ENCODE measurements around the gene CEBPE. TPM values are rescaled to one million over a fixed set of nuclear protein-coding genes. Genes with fewer than 3 reads are reported as not detected.
A peak's percentile ranks its signal among the peaks of the same experiment; 100 is the strongest.

Gene CEBPE
- total RNA-seq, 2 donors from 2014 or later, result not detected

DNA sequence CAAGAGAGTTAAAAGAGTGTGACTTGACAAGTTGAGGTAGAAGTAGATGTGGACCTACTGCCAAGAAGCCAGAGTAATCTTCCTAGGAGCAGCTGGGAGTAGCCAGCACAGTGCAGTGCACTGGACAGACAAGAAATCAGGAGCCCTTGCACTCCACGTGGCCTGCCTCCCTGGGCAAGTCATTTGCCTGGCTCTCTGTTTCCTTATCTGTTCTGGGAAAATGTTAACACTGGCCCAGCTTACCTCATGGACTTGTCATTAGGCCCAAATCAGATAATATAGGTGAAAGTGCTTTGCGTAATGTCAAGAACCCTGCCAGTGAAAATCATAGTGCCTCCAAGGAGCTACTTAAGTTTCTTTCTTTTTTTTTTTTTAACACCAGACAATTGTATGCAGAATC lies 45.2 kb upstream of the CEBPE start:
- Histone ChIP-seq H3K4me1 (peaks cover 51% of the 10 kb centered on the region), H3K27ac (peak overlapping the region; percentile 60 to 85 (median 74)), H3K9me3 (no peaks in the 10 kb centered on the region), H3K36me3 (replicated peaks in 1 of 2; ENCODE audit: insufficient read depth in 1 of 2, low read depth in 2 of 2) (no peaks in the 10 kb centered on the region), H3K4me3 (no peak overlapping the region), H3K27me3 (no peaks in the 10 kb centered on the region)
- peak; percentile 80 to 92 (median 86) for DNase-seq
- ATAC-seq, result peak; percentile 97
- intact Hi-C loops (cut with DNase I), result no loop called here
- TF ChIP-seq, protein P1, sequence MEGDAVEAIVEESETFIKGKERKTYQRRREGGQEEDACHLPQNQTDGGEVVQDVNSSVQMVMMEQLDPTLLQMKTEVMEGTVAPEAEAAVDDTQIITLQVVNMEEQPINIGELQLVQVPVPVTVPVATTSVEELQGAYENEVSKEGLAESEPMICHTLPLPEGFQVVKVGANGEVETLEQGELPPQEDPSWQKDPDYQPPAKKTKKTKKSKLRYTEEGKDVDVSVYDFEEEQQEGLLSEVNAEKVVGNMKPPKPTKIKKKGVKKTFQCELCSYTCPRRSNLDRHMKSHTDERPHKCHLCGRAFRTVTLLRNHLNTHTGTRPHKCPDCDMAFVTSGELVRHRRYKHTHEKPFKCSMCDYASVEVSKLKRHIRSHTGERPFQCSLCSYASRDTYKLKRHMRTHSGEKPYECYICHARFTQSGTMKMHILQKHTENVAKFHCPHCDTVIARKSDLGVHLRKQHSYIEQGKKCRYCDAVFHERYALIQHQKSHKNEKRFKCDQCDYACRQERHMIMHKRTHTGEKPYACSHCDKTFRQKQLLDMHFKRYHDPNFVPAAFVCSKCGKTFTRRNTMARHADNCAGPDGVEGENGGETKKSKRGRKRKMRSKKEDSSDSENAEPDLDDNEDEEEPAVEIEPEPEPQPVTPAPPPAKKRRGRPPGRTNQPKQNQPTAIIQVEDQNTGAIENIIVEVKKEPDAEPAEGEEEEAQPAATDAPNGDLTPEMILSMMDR (IDR thresholded peaks at IDR 0.05), result peak in 1 of 7 experiments; percentile 3
- TF ChIP-seq POLR2A (IDR thresholded peaks at IDR 0.05), result peak in 2 of 3 donors; percentile 19 to 32
- WGBS, 2 donors, result 25 to 41% methylated on average over 2 of the region's 2 CpGs

DNA sequence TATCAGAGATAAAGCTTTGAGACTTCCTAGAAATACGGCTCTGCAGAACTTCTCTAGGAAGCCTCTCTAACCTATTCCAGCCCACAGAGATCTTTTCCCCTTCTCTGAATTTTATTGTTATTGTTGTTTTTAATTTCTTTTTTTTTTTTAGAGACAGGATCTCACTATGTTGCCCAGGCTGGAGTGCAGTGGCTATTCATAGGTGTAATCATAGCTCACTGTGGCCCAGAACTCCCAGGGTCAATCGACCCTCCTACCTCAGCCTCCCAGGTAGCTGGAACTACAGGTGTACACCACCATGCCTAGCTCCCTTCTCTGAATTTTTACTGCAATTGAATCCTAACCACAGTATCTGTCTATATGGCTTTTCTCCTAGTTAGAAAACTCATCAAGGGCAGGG lies 44.8 kb upstream of the CEBPE start:
- TF ChIP-seq, protein P1 (IDR thresholded peaks at IDR 0.05), result no peak
- no peak for TF ChIP-seq POLR2A (IDR thresholded peaks at IDR 0.05)
- DNase-seq, result no peak
- no peak for ATAC-seq
- Histone ChIP-seq H3K9me3 (no peaks in the 10 kb centered on the region), H3K4me1 (peaks cover 50% of the 10 kb centered on the region), H3K27ac (peak overlapping the region; percentile 60 to 85 (median 74)), H3K27me3 (no peaks in the 10 kb centered on the region), H3K36me3 (replicated peaks in 1 of 2; ENCODE audit: insufficient read depth in 1 of 2, low read depth in 2 of 2) (no peaks in the 10 kb centered on the region), H3K4me3 (no peak overlapping the region)
- intact Hi-C loops (cut with DNase I), result no loop called here
- WGBS, 2 donors, result 85 to 93% methylated on average over 2 of the region's 2 CpGs

DNA sequence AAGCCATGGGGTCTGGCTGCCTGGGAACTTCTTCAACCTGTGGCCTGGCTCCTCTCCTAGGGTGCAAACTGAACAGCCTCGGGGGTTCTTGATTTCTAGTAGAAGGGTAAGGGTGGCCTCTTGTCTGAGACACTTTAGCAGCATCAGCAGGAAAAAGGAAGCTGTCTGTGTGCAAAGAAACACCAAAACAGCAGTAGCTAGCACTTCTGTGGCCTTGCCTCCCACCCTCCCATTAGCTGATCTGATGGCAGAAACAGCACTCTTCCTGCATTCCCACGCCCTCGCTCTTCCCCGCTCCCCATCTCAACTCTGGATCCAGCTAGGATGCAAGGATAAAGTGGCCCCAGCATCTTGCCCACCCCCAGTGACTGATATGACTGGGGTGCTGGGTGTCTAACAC lies 43.7 kb upstream of the CEBPE start:
- WGBS, 2 donors, result 75 to 79% methylated on average over 4 of the region's 4 CpGs
- no peak overlapping the region for H3K4me3 ChIP-seq
- H3K9me3 ChIP-seq, result no peaks in the 10 kb centered on the region
- peak overlapping the region in 1 of 4 donors; percentile 6 for H3K27ac ChIP-seq
- no peak for TF ChIP-seq POLR2A (IDR thresholded peaks at IDR 0.05)
- TF ChIP-seq, protein P1 (IDR thresholded peaks at IDR 0.05), result no peak
- DNase-seq (peak in 1 of 4 donors; percentile 22), ATAC-seq (no peak)
- peaks cover 41% of the 10 kb centered on the region for H3K4me1 ChIP-seq
- no peaks in the 10 kb centered on the region for H3K36me3 ChIP-seq (replicated peaks in 1 of 2; ENCODE audit: insufficient read depth in 1 of 2, low read depth in 2 of 2)
- H3K27me3 ChIP-seq, result no peaks in the 10 kb centered on the region
- intact Hi-C loops (cut with DNase I), result no loop called here

DNA sequence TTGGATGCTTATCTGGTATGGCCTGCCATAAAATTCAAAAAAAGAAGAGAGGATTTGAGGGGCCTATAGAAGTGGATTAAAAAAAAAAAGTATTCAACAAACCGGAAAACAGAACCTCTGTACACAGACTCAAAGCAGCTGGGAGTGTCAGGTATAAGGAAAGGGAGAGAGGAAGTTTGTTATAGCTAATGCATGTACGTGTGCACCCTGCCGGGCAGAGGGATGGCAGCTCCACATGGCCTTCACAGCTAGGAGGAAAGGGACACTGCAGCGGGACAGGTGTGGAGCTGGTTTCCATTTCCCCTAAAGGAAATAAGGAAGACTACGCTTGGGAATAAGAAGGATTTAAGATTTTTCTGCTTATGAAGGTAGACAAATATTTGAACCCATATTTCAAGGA lies 43.0 kb upstream of the CEBPE start:
- no peaks in the 10 kb centered on the region for H3K36me3 ChIP-seq (replicated peaks in 1 of 2; ENCODE audit: insufficient read depth in 1 of 2, low read depth in 2 of 2)
- peak overlapping the region in 2 of 4 donors; percentile 6 to 21 for H3K27ac ChIP-seq

More for the DNA sequence above, 43.0 kb upstream of the CEBPE start:
- Histone ChIP-seq H3K4me1 (peaks cover 41% of the 10 kb centered on the region), H3K9me3 (no peaks in the 10 kb centered on the region), H3K27me3 (no peaks in the 10 kb centered on the region), H3K4me3 (no peak overlapping the region)
- WGBS, 2 donors, result 38 to 60% methylated on average over 5 of the region's 5 CpGs
- no peak for ATAC-seq
- DNase-seq, result peak in 2 of 4 donors; percentile 21 to 39
- intact Hi-C loops (cut with DNase I), result no loop called here
- TF ChIP-seq POLR2A (IDR thresholded peaks at IDR 0.05), result no peak
- TF ChIP-seq, protein P1 (IDR thresholded peaks at IDR 0.05), result no peak

Measured in body of pancreas (tissue), 4 donors.